ENCODE results near the gene MXD1.
"Not testable (repeated sequence)": the region's sequence is repeated elsewhere in the genome, so short reads cannot be mapped to it uniquely, and the experiment has no call there.

MXD1 gene

GRCh38 chr2:69933839-69934613 is 19.1 kb downstream of the MXD1 start:
- DNase-seq, result no peak

- DNase-seq, result no peak
These were observed 19.7 kb downstream of the MXD1 start for GRCh38 chr2:69934614-69934908.

GRCh38 chr2:69935011-69935410 is 20.1 kb downstream of the MXD1 start:
- DNase-seq, result no peak

- DNase-seq, result no peak
These were observed 22.0 kb downstream of the MXD1 start for GRCh38 chr2:69936906-69937305.

GRCh38 chr2:69937968-69938367 is 23.1 kb downstream of the MXD1 start:
- DNase-seq, result no peak

GRCh38 chr2:69939722-69940121 is 24.8 kb downstream of the MXD1 start:
- no peak for DNase-seq

- DNase-seq, result no peak
These were observed 25.8 kb downstream of the MXD1 start for GRCh38 chr2:69940691-69941090.

- DNase-seq, result no peak
These were observed 28.3 kb downstream of the MXD1 start for GRCh38 chr2:69943000-69943842.

- no peak for DNase-seq
These were observed 29.1 kb downstream of the MXD1 start for GRCh38 chr2:69943843-69944525.

- no peak for DNase-seq
These were observed 29.8 kb downstream of the MXD1 start for GRCh38 chr2:69944756-69945155.

- DNase-seq, result no peak
These were observed 30.5 kb downstream of the MXD1 start for GRCh38 chr2:69945441-69945840.

GRCh38 chr2:69945941-69946340 is 31.0 kb downstream of the MXD1 start:
- DNase-seq, result no peak

- no peak for DNase-seq
These were observed 31.7 kb downstream of the MXD1 start for GRCh38 chr2:69946351-69947324.

- no peak for DNase-seq
These were observed 32.5 kb downstream of the MXD1 start for GRCh38 chr2:69947325-69947931.

- DNase-seq, result no peak
These were observed 33.4 kb downstream of the MXD1 start for GRCh38 chr2:69948032-69948962.

GRCh38 chr2:69948963-69949645 is 34.2 kb downstream of the MXD1 start:
- no peak for DNase-seq

- no peak for DNase-seq
These were observed 35.3 kb downstream of the MXD1 start for GRCh38 chr2:69950241-69950640.

GRCh38 chr2:69950671-69951070 is 35.8 kb downstream of the MXD1 start:
- DNase-seq, result not testable (repeated sequence)

GRCh38 chr2:69952336-69953115 is 37.6 kb downstream of the MXD1 start:
- DNase-seq, result no peak

GRCh38 chr2:69954084-69954483 is 39.2 kb downstream of the MXD1 start:
- DNase-seq, result no peak
